Activated T-cell treated with anti-CD3 and anti-CD28 coated beads for 1 hour (primary cell): ENCODE measurements around the gene BIVM.
"Not testable (repeated sequence)": the region's sequence is repeated elsewhere in the genome, so short reads cannot be mapped to it uniquely, and the experiment has no call there.

Experiments used
- DNase-seq: peaks from one replicate; pipeline ENCODE4 v3.0.0-alpha.2; 2020; ENCODE audit warnings: low read depth

The BIVM gene

GRCh38 chr13:102798581-102799425, at the start of gene BIVM, which contains the start of gene POGLUT2:
BIVM (plus strand) TSS chr13:102799119; CDS start chr13:102807268, 8,149 bp downstream.
POGLUT2 (minus strand) TSS chr13:102798976; CDS start chr13:102798670, 306 bp downstream.
- DNase-seq, result peak; percentile 38

GRCh38 chr13:102751886-102752285, 47.0 kb upstream of the BIVM start:
- no peak for DNase-seq

- no peak for DNase-seq
Observed at GRCh38 chr13:102757006-102757405, 41.9 kb upstream of the BIVM start.

- DNase-seq, result no peak
Observed at GRCh38 chr13:102758842-102759241, 40.1 kb upstream of the BIVM start.

- no peak for DNase-seq
Observed at GRCh38 chr13:102761071-102761470, 37.8 kb upstream of the BIVM start.

- no peak for DNase-seq
Observed at GRCh38 chr13:102763741-102764140, 35.2 kb upstream of the BIVM start.

- no peak for DNase-seq
Observed at GRCh38 chr13:102768909-102769308, 30.0 kb upstream of the BIVM start.

GRCh38 chr13:102769679-102770078, 29.2 kb upstream of the BIVM start:
- DNase-seq, result no peak

- no peak for DNase-seq
Observed at GRCh38 chr13:102770435-102770834, 28.5 kb upstream of the BIVM start.

- no peak for DNase-seq
Observed at GRCh38 chr13:102771298-102772041, 27.4 kb upstream of the BIVM start.

GRCh38 chr13:102772042-102772425, 26.9 kb upstream of the BIVM start:
- DNase-seq, result no peak

- DNase-seq, result peak; percentile 87
Observed at GRCh38 chr13:102773441-102774213, 25.3 kb upstream of the BIVM start, which contains the start of gene TEX30. TEX30 (minus strand) TSS chr13:102773786; CDS start chr13:102770026, 3,760 bp downstream.

- DNase-seq, result no peak
Observed at GRCh38 chr13:102774214-102774568, 24.7 kb upstream of the BIVM start.

- DNase-seq, result no peak
Observed at GRCh38 chr13:102774591-102775520, 24.1 kb upstream of the BIVM start.

GRCh38 chr13:102776271-102776670, 22.6 kb upstream of the BIVM start:
- no peak for DNase-seq

- no peak for DNase-seq
Observed at GRCh38 chr13:102777736-102778135, 21.2 kb upstream of the BIVM start.

- no peak for DNase-seq
Observed at GRCh38 chr13:102779436-102780159, 19.3 kb upstream of the BIVM start.

GRCh38 chr13:102780656-102781055, 18.3 kb upstream of the BIVM start:
- not testable (repeated sequence) for DNase-seq

- no peak for DNase-seq
Observed at GRCh38 chr13:102781591-102781990, 17.3 kb upstream of the BIVM start.

GRCh38 chr13:102784483-102784882, 14.4 kb upstream of the BIVM start:
- DNase-seq, result no peak

GRCh38 chr13:102788683-102789082, 10.2 kb upstream of the BIVM start:
- no peak for DNase-seq
